ENCODE data around the gene AMFR. TPM values are rescaled to one million over a fixed set of nuclear protein-coding genes. Genes with fewer than 3 reads are reported as not detected.

AMFR gene
- total RNA-seq, 1 experiment from 2014 or later, result 25.6 TPM

GRCh38 chr16:56417138-56417537 is 8.2 kb downstream of the AMFR start:
- H2BK20ac ChIP-seq (ENCODE audit: low read depth, low read length, poor library complexity, severe bottlenecking), result no peak overlapping the region
- H3K4me3 Mint-ChIP-seq, result no peak overlapping the region
- H4K91ac ChIP-seq (ENCODE audit: insufficient read length, low read depth, low read length), result no peak overlapping the region
- peaks cover 8% of the 10 kb centered on the region; the same call in 1 of the 2 replicates for H3K4me1 ChIP-seq (ENCODE audit: insufficient read depth, low read length)
- no peak overlapping the region for H3K27ac Mint-ChIP-seq
- H3K4me1 Mint-ChIP-seq, result peaks cover 24 to 38% of the 10 kb centered on the region in 2 experiments
- H3K4ac ChIP-seq (ENCODE audit: low read depth, low read length), result no peak overlapping the region
- H3K23me2 ChIP-seq (ENCODE audit: insufficient read length, low read depth, low read length, poor library complexity, severe bottlenecking), result no peaks in the 10 kb centered on the region
- H4K5ac ChIP-seq (ENCODE audit: insufficient read length, low read depth, low read length), result no peak overlapping the region
- no peaks in the 10 kb centered on the region; the same call in 1 of the 2 replicates for H3K27me3 Mint-ChIP-seq (ENCODE audit: low read depth)
- H2AFZ ChIP-seq (ENCODE audit: low read length), result no peak overlapping the region
- no peak overlapping the region for H3K9ac ChIP-seq (ENCODE audit: extremely low read depth, insufficient read length, low read length)
- no peaks in the 10 kb centered on the region; the same call in 1 of the 2 replicates for H3K79me2 ChIP-seq (ENCODE audit: insufficient read depth, low read length)
- no peak overlapping the region for H2BK15ac ChIP-seq (ENCODE audit: low read depth, low read length)
- H2BK120ac ChIP-seq (ENCODE audit: low read depth, low read length, poor library complexity, severe bottlenecking), result no peak overlapping the region
- peaks cover 0 to 5% (median 4%) of the 10 kb centered on the region in 3 experiments; a peak in 4 of 7 replicates for H3K36me3 Mint-ChIP-seq (ENCODE audit: insufficient read depth in 1 of 3, low read depth in 3 of 3)
- no peaks in the 10 kb centered on the region for H3K79me1 ChIP-seq (ENCODE audit: insufficient read depth, low read depth, low read length, poor library complexity, severe bottlenecking)
- no peaks in the 10 kb centered on the region for H3K9me3 Mint-ChIP-seq
- H4K20me1 ChIP-seq (ENCODE audit: control insufficient read depth, insufficient read depth, insufficient read length), result no peaks in the 10 kb centered on the region
- no peak for TF ChIP-seq CTCF (conservative IDR thresholded peaks at IDR 0.05)
- no peak overlapping the region for H2BK5ac ChIP-seq (ENCODE audit: insufficient read length, low read length)
- H3K18ac ChIP-seq (ENCODE audit: insufficient read length, low read depth, low read length), result no peak overlapping the region
- H3K56ac ChIP-seq (ENCODE audit: insufficient read length, low read depth, low read length), result no peak overlapping the region
- no peak overlapping the region for H3T11ph ChIP-seq (ENCODE audit: low read length)
- no CpG with 5 or more reads among the region's 4 CpGs for WGBS (ENCODE audit: extremely low coverage, insufficient read length, low lambda C conversion rate)
- DNase-seq, result no peak
- no peak overlapping the region for H2BK12ac ChIP-seq (ENCODE audit: insufficient read length, low read depth, low read length)
- H3K4me2 ChIP-seq (ENCODE audit: insufficient read depth, insufficient read length, low read length), result no peak overlapping the region
- no peak overlapping the region for H2AK5ac ChIP-seq (ENCODE audit: insufficient read length, low read length)
- H3K23ac ChIP-seq (ENCODE audit: insufficient read length, low read depth, low read length), result no peak overlapping the region
- no peak overlapping the region for H4K8ac ChIP-seq (replicated peaks; ENCODE audit: insufficient read length, low read depth, low read length)
- no peak overlapping the region for H3K14ac ChIP-seq (ENCODE audit: insufficient read depth, low read length)
- H3K27ac ChIP-seq (ENCODE audit: insufficient read length, low read depth, low read length), result no peak overlapping the region
- no peaks in the 10 kb centered on the region for H3K9me3 ChIP-seq (ENCODE audit: control insufficient read depth, low read depth, low read length)
- H3K27me3 ChIP-seq (ENCODE audit: insufficient read depth, low read length), result no peaks in the 10 kb centered on the region
